Transverse colon (tissue), 4 donors: ENCODE data around the gene ABCC9. TPM values are rescaled to one million over a fixed set of nuclear protein-coding genes. Genes with fewer than 3 reads are reported as not detected.

Source experiments
- DNase-seq: peaks from one replicate; pipeline ENCODE4 v3.0.0-alpha.2; 2019
- H3K27ac ChIP-seq, 4 donors: fragments of 200-600 bp; sonication (generic); 2 replicates each; pipeline ENCODE4 v1.5.1; 2016 to 2018; ENCODE audit warnings: inconsistent platforms in 4 of 4
- H3K27me3 ChIP-seq: fragments of 200-600 bp; sonication (generic); 2 replicates; pipeline ENCODE4 v1.5.1; 2017; ENCODE audit warnings: inconsistent platforms
- H3K36me3 ChIP-seq, 4 donors: fragments of 200-600 bp; sonication (generic); 2 replicates each; pipeline ENCODE4 v1.5.1; 2017 to 2019; ENCODE audit warnings: inconsistent platforms in 4 of 4
- H3K4me1 ChIP-seq, 4 donors: fragments of 200-600 bp; sonication (generic); 2 replicates each; pipeline ENCODE4 v1.5.1; 2017 to 2020; ENCODE audit warnings: inconsistent platforms in 4 of 4
- H3K4me3 ChIP-seq, 4 donors: fragments of 200-600 bp; sonication (generic); 1 replicate in 1 of 4; 2 replicates in 3 of 4; pipeline versions ENCODE4 v1.5.1 to v1.6.1; 2017 to 2019; ENCODE audit warnings: inconsistent platforms in 4 of 4
- H3K9me3 ChIP-seq, 2 donors: fragments of 200-600 bp; sonication (generic); 2 replicates each; pipeline ENCODE4 v1.5.1; 2017 to 2019; ENCODE audit warnings: inconsistent platforms in 2 of 2
- CTCF ChIP-seq, 5 experiments: fragments of 200-600 bp in 3 of 5; fragments of 450-650 bp in 2 of 5; sonication (generic) in 3 of 5; IDR thresholded peaks; 1 replicate in 2 of 5; 2 replicates in 3 of 5; pipeline ENCODE4 v1.5.1; 2016 to 2017; ENCODE audit warnings: antibody characterized with exemption in 5 of 5, inconsistent platforms in 3 of 5, mild to moderate bottlenecking in 2 of 5, moderate library complexity in 1 of 5
- EP300 ChIP-seq: sonication (generic); formaldehyde crosslinking; IDR thresholded peaks from one replicate; pipeline ENCODE4 v1.6.1; 2017; ENCODE audit warnings: antibody characterized with exemption, low read depth
- POLR2A ChIP-seq: fragments of 450-650 bp; IDR thresholded peaks from one replicate; pipeline ENCODE4 v1.6.1; 2016; ENCODE audit warnings: antibody characterized with exemption, mild to moderate bottlenecking, moderate library complexity
- POLR2AphosphoS5 ChIP-seq, 3 donors: sonication (generic); formaldehyde crosslinking; IDR thresholded peaks; one replicate each; pipeline ENCODE4 v1.6.1; 2016; ENCODE audit warnings: antibody characterized with exemption in 3 of 3
- WGBS, 2 donors: methylation state at CpG; one replicate each; pipeline ENCODE4 v1.1.5; 2018; ENCODE audit warnings: low coverage in 1 of 2; 5-methylcytosine and 5-hydroxymethylcytosine counted together
- in situ Hi-C, 4 donors: fragments of 200-750 bp; cut with MboI; loops; one replicate each; pipeline versions ENCODE4 v1.15.0 to v1.15.1; 2017; ENCODE audit warnings: low sequenced_read_pairs in 3 of 4, low pct_ligation_motif_present in 1 of 4, low pct_unique_long_range_greater_than_20kb in 1 of 4
- intact Hi-C: fragments of 100-400 bp; cut with DNase I; formaldehyde crosslinking; loops from one replicate; pipeline ENCODE4 v1.15.1; 2023; ENCODE audit warnings: low total_unique reads
- total RNA-seq, 4 donors: library from RNA; depleted of rRNA; stranded (reverse); fragments of >200 nt; gene quantifications; one replicate each; pipeline ENCODE4 v1.1.0, GENCODE V29; 2016

ABCC9 gene
- total RNA-seq, 4 donors from 2014 or later: 5.2 to 10.2 (median 8.0) TPM

- H3K27me3 ChIP-seq: no peaks in the 10 kb centered on the region
- H3K36me3 ChIP-seq: no peaks in the 10 kb centered on the region
- in situ Hi-C loops: no loop called here
- intact Hi-C loops: no loop called here
- H3K4me3 ChIP-seq: no peak overlapping the region
- H3K27ac ChIP-seq: no peak overlapping the region
- H3K4me1 ChIP-seq: no peaks in the 10 kb centered on the region
- H3K9me3 ChIP-seq: no peaks in the 10 kb centered on the region
- WGBS, 2 donors: 87 to 93% methylated on average over 5 of the region's 5 CpGs
- no peak for DNase-seq
- TF ChIP-seq POLR2A (no peak), POLR2AphosphoS5 (IDR thresholded peaks at IDR 0.05) (no peak), CTCF (IDR thresholded peaks at IDR 0.05) (no peak), EP300 (no peak)
Measured at GRCh38 chr12:21852251-21852650, 89.0 kb downstream of the ABCC9 start.

DNA sequence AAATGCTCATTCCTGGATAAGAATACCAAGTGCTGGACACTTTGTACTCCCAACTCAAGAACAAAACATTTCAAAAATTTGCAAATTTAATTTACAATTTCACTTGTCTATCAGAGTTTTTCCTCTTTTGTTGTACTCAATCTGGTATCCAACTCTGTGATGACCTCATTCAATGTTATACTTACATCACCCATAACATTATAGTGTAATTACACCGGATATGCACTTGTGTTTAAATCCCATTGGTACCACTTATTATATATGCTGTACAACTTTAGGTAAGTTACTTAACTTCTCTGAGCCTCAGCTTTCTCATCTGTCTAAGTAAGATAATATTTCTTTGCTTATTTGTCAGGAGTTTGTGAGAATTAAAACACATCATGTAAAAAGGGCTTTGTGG lies 90.1 kb downstream of the ABCC9 start:
- WGBS, 2 donors: 50 to 83% methylated on average over 1 of the region's 1 CpG
- Histone ChIP-seq H3K36me3 (no peaks in the 10 kb centered on the region), H3K4me3 (no peak overlapping the region), H3K9me3 (no peaks in the 10 kb centered on the region), H3K4me1 (no peaks in the 10 kb centered on the region), H3K27ac (no peak overlapping the region), H3K27me3 (no peaks in the 10 kb centered on the region)
- TF ChIP-seq POLR2AphosphoS5 (IDR thresholded peaks at IDR 0.05) (no peak), CTCF (IDR thresholded peaks at IDR 0.05) (no peak), POLR2A (no peak), EP300 (no peak)
- DNase-seq: no peak
- in situ Hi-C loops (no loop called here), intact Hi-C loops (no loop called here)

DNA sequence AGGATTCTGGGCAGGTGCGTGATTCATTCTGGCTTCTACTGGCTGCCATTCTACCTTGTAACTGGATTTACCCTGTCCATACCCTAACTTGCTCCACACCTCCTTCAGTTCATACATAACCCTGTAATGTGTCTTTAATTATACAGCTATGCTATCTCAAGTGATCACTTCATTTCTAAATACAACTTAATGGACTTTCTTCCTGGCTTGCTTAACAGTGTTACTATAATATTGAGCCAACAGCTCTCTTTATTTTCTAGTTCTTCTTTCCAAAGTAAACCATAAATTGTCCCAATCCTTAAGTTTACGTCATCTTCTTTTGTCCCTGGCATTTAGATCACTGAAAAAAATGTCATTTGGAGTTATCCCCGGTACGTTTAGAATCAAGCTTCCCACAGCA lies 90.8 kb downstream of the ABCC9 start:
- Histone ChIP-seq H3K27ac (no peak overlapping the region), H3K9me3 (no peaks in the 10 kb centered on the region), H3K4me1 (no peaks in the 10 kb centered on the region), H3K4me3 (no peak overlapping the region), H3K36me3 (no peaks in the 10 kb centered on the region), H3K27me3 (no peaks in the 10 kb centered on the region)
- no peak for DNase-seq
- intact Hi-C loops: no loop called here
- in situ Hi-C loops: no loop called here
- TF ChIP-seq CTCF (IDR thresholded peaks at IDR 0.05) (no peak), POLR2A (no peak), POLR2AphosphoS5 (IDR thresholded peaks at IDR 0.05) (no peak), EP300 (no peak)
- WGBS, 2 donors: 71 to 76% methylated on average over 4 of the region's 4 CpGs

- Histone ChIP-seq H3K27me3 (no peaks in the 10 kb centered on the region), H3K27ac (no peak overlapping the region), H3K36me3 (no peaks in the 10 kb centered on the region), H3K4me3 (no peak overlapping the region), H3K9me3 (no peaks in the 10 kb centered on the region), H3K4me1 (no peaks in the 10 kb centered on the region)
- no peak for TF ChIP-seq CTCF (IDR thresholded peaks at IDR 0.05)
- TF ChIP-seq POLR2AphosphoS5 (IDR thresholded peaks at IDR 0.05): no peak
- TF ChIP-seq EP300: no peak
- TF ChIP-seq POLR2A: no peak
- intact Hi-C loops (no loop called here), in situ Hi-C loops (loop anchor here in 1 of 4 donors (25.0 kb wide), 1 partner anchor 113 kb away; no protein-coding TSS in a partner anchor)
- WGBS, 2 donors: 82 to 83% methylated on average over 1 to 2 of the region's 2 CpGs
- no peak for DNase-seq
Measured at GRCh38 chr12:21849878-21850277, 91.3 kb downstream of the ABCC9 start.
